ENCODE measurements around the gene EFCAB6.

DNA sequence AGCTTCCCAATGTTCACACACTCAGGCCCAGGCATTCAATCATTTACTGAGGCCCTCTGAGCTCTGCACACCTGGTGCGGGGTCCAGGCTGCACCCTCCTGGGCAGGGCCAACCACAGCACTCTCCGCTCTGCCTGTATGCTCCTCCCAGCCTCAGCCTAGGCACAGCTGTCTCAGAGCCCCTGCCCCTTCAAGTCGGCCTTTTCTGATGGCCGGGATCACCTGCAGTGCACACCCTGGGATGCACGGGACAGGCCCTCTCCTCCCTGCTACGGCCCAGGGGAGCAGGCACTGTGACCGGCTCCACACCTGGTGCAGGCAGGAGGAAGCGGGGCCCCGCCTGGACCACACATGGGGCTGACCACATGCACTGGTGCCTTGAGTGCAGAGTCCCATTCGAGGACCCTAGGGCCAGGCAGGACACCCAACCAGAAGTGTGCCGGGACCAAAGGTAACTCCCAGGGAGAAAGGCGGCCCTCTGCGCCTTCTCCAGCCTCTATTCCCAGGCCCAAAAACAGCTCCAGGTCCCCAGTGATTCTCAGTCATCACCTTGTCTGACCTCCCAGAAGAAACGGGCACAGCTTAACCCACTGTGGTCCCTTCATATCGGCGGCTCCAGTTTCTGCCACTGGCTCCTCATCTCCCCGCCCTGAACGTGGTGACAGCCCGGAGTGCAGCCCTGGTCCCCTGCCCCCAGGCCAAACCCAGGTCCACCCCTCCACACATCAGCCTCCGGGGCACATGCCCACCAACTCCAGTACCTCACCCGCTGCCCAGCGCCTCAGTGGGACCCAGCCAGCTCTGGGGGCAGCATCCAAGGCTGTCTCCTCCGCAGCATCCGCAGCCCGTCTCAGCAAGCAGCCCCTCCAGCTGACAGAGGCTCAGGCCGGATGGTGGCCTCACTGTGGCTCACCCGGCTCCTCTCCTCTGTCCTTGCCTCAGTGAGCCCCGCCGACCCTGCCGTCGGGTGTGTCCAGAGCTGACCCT is 32.7 kb upstream of the EFCAB6 start:
- TF ChIP-seq, protein P1, sequence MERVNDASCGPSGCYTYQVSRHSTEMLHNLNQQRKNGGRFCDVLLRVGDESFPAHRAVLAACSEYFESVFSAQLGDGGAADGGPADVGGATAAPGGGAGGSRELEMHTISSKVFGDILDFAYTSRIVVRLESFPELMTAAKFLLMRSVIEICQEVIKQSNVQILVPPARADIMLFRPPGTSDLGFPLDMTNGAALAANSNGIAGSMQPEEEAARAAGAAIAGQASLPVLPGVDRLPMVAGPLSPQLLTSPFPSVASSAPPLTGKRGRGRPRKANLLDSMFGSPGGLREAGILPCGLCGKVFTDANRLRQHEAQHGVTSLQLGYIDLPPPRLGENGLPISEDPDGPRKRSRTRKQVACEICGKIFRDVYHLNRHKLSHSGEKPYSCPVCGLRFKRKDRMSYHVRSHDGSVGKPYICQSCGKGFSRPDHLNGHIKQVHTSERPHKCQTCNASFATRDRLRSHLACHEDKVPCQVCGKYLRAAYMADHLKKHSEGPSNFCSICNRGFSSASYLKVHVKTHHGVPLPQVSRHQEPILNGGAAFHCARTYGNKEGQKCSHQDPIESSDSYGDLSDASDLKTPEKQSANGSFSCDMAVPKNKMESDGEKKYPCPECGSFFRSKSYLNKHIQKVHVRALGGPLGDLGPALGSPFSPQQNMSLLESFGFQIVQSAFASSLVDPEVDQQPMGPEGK (CRISPR knock-in tag; IDR thresholded peaks at IDR 0.05; ENCODE audit: borderline replicate concordance) = no peak
- no peak for TF ChIP-seq PPARA (CRISPR knock-in tag; IDR thresholded peaks at IDR 0.05; ENCODE audit: borderline replicate concordance)
- no peak for TF ChIP-seq RARB (CRISPR knock-in tag; IDR thresholded peaks at IDR 0.05)
- no peak for TF ChIP-seq GLIS3 (CRISPR knock-in tag; IDR thresholded peaks at IDR 0.05)
- no peak for TF ChIP-seq ISL1 (CRISPR knock-in tag; IDR thresholded peaks at IDR 0.05)
- no peak for TF ChIP-seq CSDC2 (CRISPR knock-in tag; IDR thresholded peaks at IDR 0.05)
- TF ChIP-seq, protein P2, sequence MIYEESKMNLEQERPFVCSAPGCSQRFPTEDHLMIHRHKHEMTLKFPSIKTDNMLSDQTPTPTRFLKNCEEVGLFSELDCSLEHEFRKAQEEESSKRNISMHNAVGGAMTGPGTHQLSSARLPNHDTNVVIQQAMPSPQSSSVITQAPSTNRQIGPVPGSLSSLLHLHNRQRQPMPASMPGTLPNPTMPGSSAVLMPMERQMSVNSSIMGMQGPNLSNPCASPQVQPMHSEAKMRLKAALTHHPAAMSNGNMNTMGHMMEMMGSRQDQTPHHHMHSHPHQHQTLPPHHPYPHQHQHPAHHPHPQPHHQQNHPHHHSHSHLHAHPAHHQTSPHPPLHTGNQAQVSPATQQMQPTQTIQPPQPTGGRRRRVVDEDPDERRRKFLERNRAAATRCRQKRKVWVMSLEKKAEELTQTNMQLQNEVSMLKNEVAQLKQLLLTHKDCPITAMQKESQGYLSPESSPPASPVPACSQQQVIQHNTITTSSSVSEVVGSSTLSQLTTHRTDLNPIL (CRISPR knock-in tag; IDR thresholded peaks at IDR 0.05; ENCODE audit: low read depth) = no peak
- TF ChIP-seq ZNF565 (CRISPR knock-in tag; conservative IDR thresholded peaks at IDR 0.05; ENCODE audit: low read depth) = no peak

All from SK-N-SH treated with all-trans-retinoic acid at 6 μM for 48 hours (cell line).